Endothelial cell of umbilical vein (primary cell): ENCODE measurements around the gene RNF11. TPM values are rescaled to one million over a fixed set of nuclear protein-coding genes. Genes with fewer than 3 reads are reported as not detected.

Source experiments
- BruUV-seq: library from RNA; stranded (reverse); fragments of 400-500 nt; replicated peaks from 2 replicates; lab custom pipeline; 2021; lab: Mats Ljungman, UMichigan
- CTCF ChIA-PET: fragments of 300-600, 350-600 bp; sonication (Branson Sonifier 250); formaldehyde crosslinking; loops from one replicate; lab custom pipeline; 2021; ENCODE audit warnings: antibody characterized with exemption, inconsistent platforms; lab: Charles Lee
- POLR2A ChIA-PET: fragments of 300-600, 350-600 bp; sonication (Branson Sonifier 250); formaldehyde crosslinking; loops from one replicate; lab custom pipeline; 2021; ENCODE audit warnings: antibody characterized with exemption, inconsistent platforms; lab: Charles Lee
- DNase-seq: peaks from one replicate; pipeline ENCODE4 v3.0.0-alpha.2; 2011; ENCODE audit warnings: low read depth, low spot score
- FAIRE-seq: peaks from 2 replicates; lab custom pipeline; 2011; peaks lifted over from hg19 to GRCh38; lab: Jason Lieb, UNC
- H2AFZ ChIP-seq: 2 replicates; pipeline ENCODE4 v1.6.0; 2012; ENCODE audit warnings: low read depth, low read length, control low read depth, inconsistent platforms
- H3K27ac ChIP-seq: 2 replicates; pipeline ENCODE4 v1.5.1; 2011; ENCODE audit warnings: low read depth, mild to moderate bottlenecking, control low read depth, low read length, moderate library complexity; ENCODE audit not compliant: insufficient read depth
- H3K27me3 ChIP-seq, 2 experiments: 2 replicates each; pipeline versions ENCODE4 v1.6.0 to v1.6.1; 2011; ENCODE audit warnings: low read length in 2 of 2, mixed read lengths in 1 of 2; ENCODE audit not compliant: control insufficient read depth in 2 of 2, insufficient read depth in 2 of 2
- H3K36me3 ChIP-seq, 2 experiments: 2 replicates in 1 of 2; 3 replicates in 1 of 2; pipeline ENCODE4 v1.5.1; 2011; ENCODE audit warnings: low read length in 2 of 2, mild to moderate bottlenecking in 1 of 2, moderate library complexity in 1 of 2; ENCODE audit not compliant: control insufficient read depth in 2 of 2, insufficient read depth in 2 of 2; ENCODE audit errors: extremely low read depth in 1 of 2
- H3K4me1 ChIP-seq: 3 replicates; pipeline ENCODE4 v1.5.1; 2011; ENCODE audit warnings: mild to moderate bottlenecking, low read length; ENCODE audit not compliant: control insufficient read depth, insufficient read depth; ENCODE audit errors: extremely low read depth
- H3K4me2 ChIP-seq: 2 replicates; pipeline ENCODE4 v1.6.1; 2011; ENCODE audit warnings: low read length, control low read depth, mixed read lengths; ENCODE audit not compliant: insufficient read depth
- H3K4me3 ChIP-seq, 3 experiments: fragments of 200-600 bp in 1 of 3; sonication (generic), shearing (Covaris generic) in 1 of 3; replicated peaks in 1 of 3; 2 replicates each; pipeline ENCODE4 v1.5.1; 2011 to 2016; ENCODE audit warnings: control low read depth in 3 of 3, low read length in 3 of 3, mild to moderate bottlenecking in 2 of 3, inconsistent platforms in 1 of 3, low read depth in 1 of 3, moderate library complexity in 1 of 3; ENCODE audit not compliant: insufficient read depth in 1 of 3
- H3K79me2 ChIP-seq: 2 replicates; pipeline ENCODE4 v1.6.0; 2012; ENCODE audit warnings: low read length, inconsistent platforms; ENCODE audit not compliant: control insufficient read depth, insufficient read depth
- H3K9ac ChIP-seq: replicated peaks from 2 replicates; pipeline ENCODE3; 2011; ENCODE audit warnings: low read length, control low read depth; ENCODE audit not compliant: insufficient read depth; ENCODE audit errors: extremely low read depth
- H3K9me1 ChIP-seq: replicated peaks from 3 replicates; pipeline ENCODE4 v1.6.0; 2011; ENCODE audit warnings: mild to moderate bottlenecking, low read length; ENCODE audit not compliant: control insufficient read depth, insufficient read depth; ENCODE audit errors: extremely low read depth
- H3K9me3 ChIP-seq: replicated peaks from 2 replicates; pipeline ENCODE4 v1.5.1; 2012; ENCODE audit warnings: low read length, inconsistent platforms; ENCODE audit not compliant: control insufficient read depth, insufficient read depth
- H4K20me1 ChIP-seq: replicated peaks from 2 replicates; pipeline ENCODE3; 2011; ENCODE audit warnings: mild to moderate bottlenecking, low read length; ENCODE audit not compliant: control insufficient read depth, insufficient read depth; ENCODE audit errors: extremely low read depth
- CTCF ChIP-seq, 2 donors: IDR thresholded peaks; 1 replicate in 1 of 2; 2 replicates in 1 of 2; pipeline ENCODE4 v1.5.1; 2011; ENCODE audit warnings: low read length in 2 of 2, mild to moderate bottlenecking in 2 of 2, moderate library complexity in 2 of 2, control low read depth in 1 of 2, inconsistent platforms in 1 of 2, low read depth in 1 of 2; ENCODE audit not compliant: insufficient read depth in 1 of 2; ENCODE audit errors: extremely low read depth in 1 of 2
- EZH2 ChIP-seq: IDR thresholded peaks from 2 replicates; pipeline ENCODE4 v1.6.1; 2012; ENCODE audit warnings: borderline replicate concordance, low read depth, mild to moderate bottlenecking, moderate library complexity, low read length, inconsistent platforms; ENCODE audit not compliant: severe bottlenecking
- FOS ChIP-seq: IDR thresholded peaks from 2 replicates; pipeline ENCODE4 v1.6.1; 2011; ENCODE audit warnings: mild to moderate bottlenecking, low read length, moderate library complexity, borderline replicate concordance; ENCODE audit not compliant: insufficient read depth
- GATA2 ChIP-seq: IDR thresholded peaks from 2 replicates; pipeline ENCODE4 v1.7.0; 2011; ENCODE audit warnings: low read depth, mild to moderate bottlenecking, moderate library complexity, mixed read lengths, low read length; ENCODE audit not compliant: insufficient read length, insufficient read depth
- JUN ChIP-seq: IDR thresholded peaks from 2 replicates; pipeline ENCODE4 v1.6.1; 2011; ENCODE audit warnings: borderline replicate concordance, low read depth; ENCODE audit not compliant: insufficient read length, insufficient read depth
- MAX ChIP-seq: IDR thresholded peaks from 2 replicates; pipeline ENCODE4 v1.6.1; 2011; ENCODE audit not compliant: insufficient read depth, insufficient read length
- MYC ChIP-seq: IDR thresholded peaks from one replicate; pipeline ENCODE4 v1.6.1; 2011; ENCODE audit warnings: mild to moderate bottlenecking, low read depth, low read length
- POLR2A ChIP-seq: IDR thresholded peaks from 2 replicates; pipeline ENCODE4 v1.6.1; 2012; ENCODE audit warnings: low read depth, mild to moderate bottlenecking, control low read depth, low read length
- POLR2AphosphoS5 ChIP-seq: IDR thresholded peaks from 2 replicates; pipeline ENCODE4 v1.6.1; 2012; ENCODE audit warnings: low read depth, mild to moderate bottlenecking, control low read depth, low read length, moderate library complexity; ENCODE audit not compliant: insufficient read depth
- dilution Hi-C: fragments of 300-500 bp; cut with MboI; formaldehyde crosslinking; loops from one replicate; pipeline ENCODE4 v1.15.0; 2019; ENCODE audit warnings: low sequenced_read_pairs; ENCODE audit not compliant: extremely low pct_ligation_motif_present
- intact Hi-C: fragments of 100-400 bp; cut with micrococcal nuclease; formaldehyde crosslinking; loops from one replicate; pipeline ENCODE4 v1.10.0; 2022
- polyA plus RNA-seq, 4 experiments: library from polyadenylated mRNA; depleted of rRNA in 3 of 4; stranded (reverse) in 3 of 4; unstranded in 1 of 4; fragments of >200 nt; gene quantifications; 2 replicates each; pipeline versions ENCODE4 v1.2.1 to v1.2.3, GENCODE V29; 2011 to 2012; ENCODE audit warnings: missing spikeins in 1 of 4
- total RNA-seq: library from RNA; stranded (reverse); gene quantifications from 2 replicates; pipeline ENCODE4 v1.2.3, GENCODE V29; 2021

RNF11 gene
- total and polyA plus RNA-seq, 2 donors (not counting 3 experiments of a cell fraction or from before 2014, with no cell fraction given): 75.2 to 82.9 TPM

GRCh38 chr1:51265618-51266017 is 29.5 kb downstream of the RNF11 start:
- CTCF ChIA-PET: interaction anchor here (0.8 to 0.9 kb wide), 2 partner anchors 21 to 31 kb away, joined by 3 to 5 read pairs; no protein-coding TSS in a partner anchor
- Histone ChIP-seq H3K27me3 (no peaks in the 10 kb centered on the region), H3K9ac (no peak overlapping the region), H3K4me1 (peaks cover 50% of the 10 kb centered on the region), H3K36me3 (peaks cover 0 to under 1% of the 10 kb centered on the region in 2 experiments), H3K4me3 (no peak overlapping the region), H3K9me1 (no peaks in the 10 kb centered on the region), H4K20me1 (no peaks in the 10 kb centered on the region), H3K79me2 (peaks cover 61% of the 10 kb centered on the region), H3K27ac (no peak overlapping the region), H2AFZ (no peak overlapping the region), H3K9me3 (no peaks in the 10 kb centered on the region), H3K4me2 (peak overlapping the region; percentile 16)
- POLR2A ChIA-PET: no interaction called here
- DNase-seq (no peak), FAIRE-seq (no peak)
- dilution Hi-C loops: no loop called here
- TF ChIP-seq POLR2AphosphoS5 (no peak), MAX (no peak), FOS (no peak), EZH2 (no peak), CTCF (IDR thresholded peaks at IDR 0.05; ENCODE audit: extremely low read depth in 1 of 2, insufficient read depth in 1 of 2, low read depth in 1 of 2, low read length in 2 of 2) (no peak), MYC (no peak), JUN (no peak), POLR2A (no peak), GATA2 (no peak)
- no TSS peak for BruUV-seq
- intact Hi-C loops: loop anchor here (2.0 kb wide), 1 partner anchor 31 kb away; no protein-coding TSS in a partner anchor
